Lower lobe of right lung (tissue), 2 donors: ENCODE measurements around the gene CEACAM5. TPM values are rescaled to one million over a fixed set of nuclear protein-coding genes. Genes with fewer than 3 reads are reported as not detected.
A peak's percentile ranks its signal among the peaks of the same experiment; 100 is the strongest.

ENCODE experiments used
- ATAC-seq, 2 donors: fragments of 200-7000 bp; cut with Tn5 transposase; one replicate each; pipeline ENCODE4 v1.9.1; 2020 to 2022; ENCODE audit warnings: mild to moderate bottlenecking in 2 of 2, moderate library complexity in 2 of 2
- DNase-seq: peaks from one replicate; pipeline ENCODE4 v3.0.0-alpha.2; 2020
- H3K27ac ChIP-seq: fragments of 200-600 bp; one replicate; pipeline ENCODE4 v1.8.0; 2022
- H3K27me3 ChIP-seq: fragments of 200-600 bp; one replicate; pipeline ENCODE4 v1.8.0; 2022; ENCODE audit warnings: low read depth
- H3K36me3 ChIP-seq: fragments of 200-600 bp; one replicate; pipeline ENCODE4 v1.8.0; 2022; ENCODE audit warnings: mild to moderate bottlenecking
- H3K4me1 ChIP-seq: fragments of 200-600 bp; one replicate; pipeline ENCODE4 v1.8.0; 2022
- H3K4me3 ChIP-seq: fragments of 200-600 bp; one replicate; pipeline ENCODE4 v1.8.0; 2022; ENCODE audit warnings: mild to moderate bottlenecking
- H3K9me3 ChIP-seq: fragments of 200-600 bp; one replicate; pipeline ENCODE4 v1.8.0; 2022
- CTCF ChIP-seq: fragments of 200-600 bp; IDR thresholded peaks from one replicate; pipeline ENCODE4 v1.8.0; 2022; ENCODE audit warnings: antibody characterized with exemption, mild to moderate bottlenecking
- intact Hi-C: fragments of 100-400 bp; cut with DNase I; formaldehyde crosslinking; loops from one replicate; pipeline ENCODE4 v1.11.0; 2022
- total RNA-seq: library from RNA; stranded (reverse); fragmentation: NEBNext Ultra II Directional; extraction: Animal tissue kit (Norgen Biotek cat#: 25700); gene quantifications from one replicate; pipeline ENCODE4 v1.2.1, GENCODE V29; 2021
- donor health status: DM: no; HTN: yes; CAD: no; lungs with severe emphysema.

Gene CEACAM5
- total RNA-seq, 1 donor from 2014 or later = 99.7 TPM

DNA sequence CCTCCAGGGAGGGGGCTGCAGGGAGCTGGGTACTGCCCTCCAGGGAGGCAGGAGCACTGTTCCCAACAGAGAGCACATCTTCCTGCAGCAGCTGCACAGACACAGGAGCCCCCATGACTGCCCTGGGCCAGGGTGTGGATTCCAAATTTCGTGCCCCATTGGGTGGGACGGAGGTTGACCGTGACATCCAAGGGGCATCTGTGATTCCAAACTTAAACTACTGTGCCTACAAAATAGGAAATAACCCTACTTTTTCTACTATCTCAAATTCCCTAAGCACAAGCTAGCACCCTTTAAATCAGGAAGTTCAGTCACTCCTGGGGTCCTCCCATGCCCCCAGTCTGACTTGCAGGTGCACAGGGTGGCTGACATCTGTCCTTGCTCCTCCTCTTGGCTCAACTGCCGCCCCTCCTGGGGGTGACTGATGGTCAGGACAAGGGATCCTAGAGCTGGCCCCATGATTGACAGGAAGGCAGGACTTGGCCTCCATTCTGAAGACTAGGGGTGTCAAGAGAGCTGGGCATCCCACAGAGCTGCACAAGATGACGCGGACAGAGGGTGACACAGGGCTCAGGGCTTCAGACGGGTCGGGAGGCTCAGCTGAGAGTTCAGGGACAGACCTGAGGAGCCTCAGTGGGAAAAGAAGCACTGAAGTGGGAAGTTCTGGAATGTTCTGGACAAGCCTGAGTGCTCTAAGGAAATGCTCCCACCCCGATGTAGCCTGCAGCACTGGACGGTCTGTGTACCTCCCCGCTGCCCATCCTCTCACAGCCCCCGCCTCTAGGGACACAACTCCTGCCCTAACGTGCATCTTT, 7.8 kb upstream of the CEACAM5 start:
- Histone ChIP-seq H3K36me3 (no peaks in the 10 kb centered on the region), H3K4me1 (no peaks in the 10 kb centered on the region), H3K9me3 (no peaks in the 10 kb centered on the region), H3K4me3 (no peak overlapping the region), H3K27me3 (peaks cover 19% of the 10 kb centered on the region), H3K27ac (no peak overlapping the region)
- ATAC-seq = no peak
- DNase-seq = no peak
- TF ChIP-seq CTCF = no peak
- intact Hi-C loops = no loop called here

GRCh38 chr19:41701401-41702075, 6.9 kb upstream of the CEACAM5 start:
- DNase-seq (no peak), ATAC-seq (no peak)
- H3K9me3 ChIP-seq = no peaks in the 10 kb centered on the region
- no peak overlapping the region for H3K27ac ChIP-seq
- no peaks in the 10 kb centered on the region for H3K36me3 ChIP-seq
- no peaks in the 10 kb centered on the region for H3K4me1 ChIP-seq
- H3K4me3 ChIP-seq = no peak overlapping the region
- TF ChIP-seq CTCF = no peak
- peaks cover 23% of the 10 kb centered on the region for H3K27me3 ChIP-seq
- intact Hi-C loops = no loop called here

- Histone ChIP-seq H3K27ac (no peak overlapping the region), H3K9me3 (no peaks in the 10 kb centered on the region), H3K4me3 (no peak overlapping the region), H3K36me3 (no peaks in the 10 kb centered on the region), H3K27me3 (peaks cover 25% of the 10 kb centered on the region), H3K4me1 (no peaks in the 10 kb centered on the region)
- no peak for TF ChIP-seq CTCF
- ATAC-seq (no peak), DNase-seq (no peak)
- intact Hi-C loops = no loop called here
Observed at GRCh38 chr19:41702171-41702651, 6.2 kb upstream of the CEACAM5 start.

DNA sequence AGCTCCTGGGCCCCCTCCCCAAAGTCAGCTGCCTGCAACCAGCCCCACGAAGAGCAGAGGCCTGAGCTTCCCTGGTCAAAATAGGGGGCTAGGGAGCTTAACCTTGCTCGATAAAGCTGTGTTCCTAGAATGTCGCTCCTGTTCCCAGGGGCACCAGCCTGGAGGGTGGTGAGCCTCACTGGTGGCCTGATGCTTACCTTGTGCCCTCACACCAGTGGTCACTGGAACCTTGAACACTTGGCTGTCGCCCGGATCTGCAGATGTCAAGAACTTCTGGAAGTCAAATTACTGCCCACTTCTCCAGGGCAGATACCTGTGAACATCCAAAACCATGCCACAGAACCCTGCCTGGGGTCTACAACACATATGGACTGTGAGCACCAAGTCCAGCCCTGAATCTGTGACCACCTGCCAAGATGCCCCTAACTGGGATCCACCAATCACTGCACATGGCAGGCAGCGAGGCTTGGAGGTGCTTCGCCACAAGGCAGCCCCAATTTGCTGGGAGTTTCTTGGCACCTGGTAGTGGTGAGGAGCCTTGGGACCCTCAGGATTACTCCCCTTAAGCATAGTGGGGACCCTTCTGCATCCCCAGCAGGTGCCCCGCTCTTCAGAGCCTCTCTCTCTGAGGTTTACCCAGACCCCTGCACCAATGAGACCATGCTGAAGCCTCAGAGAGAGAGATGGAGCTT, 4.7 kb upstream of the CEACAM5 start:
- Histone ChIP-seq H3K4me3 (no peak overlapping the region), H3K36me3 (no peaks in the 10 kb centered on the region), H3K27me3 (peaks cover 25% of the 10 kb centered on the region), H3K27ac (no peak overlapping the region), H3K4me1 (no peaks in the 10 kb centered on the region), H3K9me3 (no peaks in the 10 kb centered on the region)
- TF ChIP-seq CTCF = no peak
- no peak for ATAC-seq
- no peak for DNase-seq
- intact Hi-C loops = no loop called here

DNA sequence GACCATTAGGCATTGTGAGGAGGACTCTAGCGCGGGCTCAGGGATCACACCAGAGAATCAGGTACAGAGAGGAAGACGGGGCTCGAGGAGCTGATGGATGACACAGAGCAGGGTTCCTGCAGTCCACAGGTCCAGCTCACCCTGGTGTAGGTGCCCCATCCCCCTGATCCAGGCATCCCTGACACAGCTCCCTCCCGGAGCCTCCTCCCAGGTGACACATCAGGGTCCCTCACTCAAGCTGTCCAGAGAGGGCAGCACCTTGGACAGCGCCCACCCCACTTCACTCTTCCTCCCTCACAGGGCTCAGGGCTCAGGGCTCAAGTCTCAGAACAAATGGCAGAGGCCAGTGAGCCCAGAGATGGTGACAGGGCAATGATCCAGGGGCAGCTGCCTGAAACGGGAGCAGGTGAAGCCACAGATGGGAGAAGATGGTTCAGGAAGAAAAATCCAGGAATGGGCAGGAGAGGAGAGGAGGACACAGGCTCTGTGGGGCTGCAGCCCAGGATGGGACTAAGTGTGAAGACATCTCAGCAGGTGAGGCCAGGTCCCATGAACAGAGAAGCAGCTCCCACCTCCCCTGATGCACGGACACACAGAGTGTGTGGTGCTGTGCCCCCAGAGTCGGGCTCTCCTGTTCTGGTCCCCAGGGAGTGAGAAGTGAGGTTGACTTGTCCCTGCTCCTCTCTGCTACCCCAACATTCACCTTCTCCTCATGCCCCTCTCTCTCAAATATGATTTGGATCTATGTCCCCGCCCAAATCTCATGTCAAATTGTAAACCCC, 2.8 kb upstream of the CEACAM5 start:
- H3K27ac ChIP-seq = no peak overlapping the region

More for the DNA sequence above, 2.8 kb upstream of the CEACAM5 start:
- intact Hi-C loops = no loop called here
- no peak for TF ChIP-seq CTCF
- Histone ChIP-seq H3K9me3 (no peaks in the 10 kb centered on the region), H3K36me3 (no peaks in the 10 kb centered on the region), H3K4me1 (no peaks in the 10 kb centered on the region), H3K27me3 (peaks cover 25% of the 10 kb centered on the region), H3K4me3 (no peak overlapping the region)
- DNase-seq (no peak), ATAC-seq (peak; percentile 46 to 50)
